ENCODE results near the gene NAV2. TPM values are rescaled to one million over a fixed set of nuclear protein-coding genes. Genes with fewer than 3 reads are reported as not detected.
A peak's percentile ranks its signal among the peaks of the same experiment; 100 is the strongest.

NAV2 gene
- polyA plus RNA-seq, 1 donor, result 8.1 TPM

- WGBS (ENCODE audit: insufficient coverage, low lambda C conversion rate), result 60% methylated on average over 1 of the region's 3 CpGs
- Histone ChIP-seq H3K4me1 (ENCODE audit: control insufficient read depth, insufficient read depth, low read length) (peaks cover 10% of the 10 kb centered on the region), H3K36me3 (ENCODE audit: control insufficient read depth, insufficient read depth, low read length) (no peaks in the 10 kb centered on the region), H3K27me3 (ENCODE audit: control insufficient read depth, insufficient read depth, low read length) (no peaks in the 10 kb centered on the region), H3K4me3 (ENCODE audit: low read length) (no peak overlapping the region), H3K9me3 (ENCODE audit: control insufficient read depth, low read depth, low read length) (no peaks in the 10 kb centered on the region), H3K27ac (ENCODE audit: low read length) (no peak overlapping the region)
- no peak for DNase-seq
These were observed 105.2 kb downstream of the NAV2 start for GRCh38 chr11:19817870-19818269.

- peaks cover 10% of the 10 kb centered on the region for H3K4me1 ChIP-seq (ENCODE audit: control insufficient read depth, insufficient read depth, low read length)
These were observed 106.0 kb downstream of the NAV2 start for GRCh38 chr11:19818619-19819018.

GRCh38 chr11:19819148-19819547, 106.5 kb downstream of the NAV2 start:
- no peak overlapping the region for H3K4me3 ChIP-seq (ENCODE audit: low read length)
- WGBS (ENCODE audit: insufficient coverage, low lambda C conversion rate), result no CpG with 5 or more reads among the region's 2 CpGs
- H3K36me3 ChIP-seq (ENCODE audit: control insufficient read depth, insufficient read depth, low read length), result no peaks in the 10 kb centered on the region
- DNase-seq, result no peak
- H3K27ac ChIP-seq (ENCODE audit: low read length), result no peak overlapping the region
- H3K4me1 ChIP-seq (ENCODE audit: control insufficient read depth, insufficient read depth, low read length), result peaks cover 10% of the 10 kb centered on the region
- no peaks in the 10 kb centered on the region for H3K9me3 ChIP-seq (ENCODE audit: control insufficient read depth, low read depth, low read length)
- H3K27me3 ChIP-seq (ENCODE audit: control insufficient read depth, insufficient read depth, low read length), result no peaks in the 10 kb centered on the region

More at GRCh38 chr11:19818619-19819018, 106.0 kb downstream of the NAV2 start:
- Histone ChIP-seq H3K27me3 (ENCODE audit: control insufficient read depth, insufficient read depth, low read length) (no peaks in the 10 kb centered on the region), H3K9me3 (ENCODE audit: control insufficient read depth, low read depth, low read length) (no peaks in the 10 kb centered on the region), H3K4me3 (ENCODE audit: low read length) (no peak overlapping the region), H3K27ac (ENCODE audit: low read length) (no peak overlapping the region), H3K36me3 (ENCODE audit: control insufficient read depth, insufficient read depth, low read length) (no peaks in the 10 kb centered on the region)
- 91% methylated on average over 1 of the region's 3 CpGs for WGBS (ENCODE audit: insufficient coverage, low lambda C conversion rate)
- no peak for DNase-seq

- no peaks in the 10 kb centered on the region for H3K9me3 ChIP-seq (ENCODE audit: control insufficient read depth, low read depth, low read length)
- H3K36me3 ChIP-seq (ENCODE audit: control insufficient read depth, insufficient read depth, low read length), result no peaks in the 10 kb centered on the region
- H3K4me3 ChIP-seq (ENCODE audit: low read length), result no peak overlapping the region
- peaks cover 10% of the 10 kb centered on the region for H3K4me1 ChIP-seq (ENCODE audit: control insufficient read depth, insufficient read depth, low read length)
- no CpG with 5 or more reads among the region's 1 CpG for WGBS (ENCODE audit: insufficient coverage, low lambda C conversion rate)
- no peaks in the 10 kb centered on the region for H3K27me3 ChIP-seq (ENCODE audit: control insufficient read depth, insufficient read depth, low read length)
- H3K27ac ChIP-seq (ENCODE audit: low read length), result no peak overlapping the region
- no peak for DNase-seq
These were observed 107.5 kb downstream of the NAV2 start for GRCh38 chr11:19820100-19820499.

GRCh38 chr11:19821412-19821875, 108.8 kb downstream of the NAV2 start:
- H3K9me3 ChIP-seq (ENCODE audit: control insufficient read depth, low read depth, low read length), result no peaks in the 10 kb centered on the region
- H3K27me3 ChIP-seq (ENCODE audit: control insufficient read depth, insufficient read depth, low read length), result no peaks in the 10 kb centered on the region
- H3K36me3 ChIP-seq (ENCODE audit: control insufficient read depth, insufficient read depth, low read length), result no peaks in the 10 kb centered on the region
- H3K4me3 ChIP-seq (ENCODE audit: low read length), result no peak overlapping the region
- peak; percentile 30 to 68 for DNase-seq
- WGBS (ENCODE audit: insufficient coverage, low lambda C conversion rate), result no CpG with 5 or more reads among the region's 1 CpG
- H3K4me1 ChIP-seq (ENCODE audit: control insufficient read depth, insufficient read depth, low read length), result peaks cover 10% of the 10 kb centered on the region
- no peak overlapping the region for H3K27ac ChIP-seq (ENCODE audit: low read length)

- Histone ChIP-seq H3K27me3 (ENCODE audit: control insufficient read depth, insufficient read depth, low read length) (no peaks in the 10 kb centered on the region), H3K27ac (ENCODE audit: low read length) (no peak overlapping the region)
- WGBS (ENCODE audit: insufficient coverage, low lambda C conversion rate), result no CpG with 5 or more reads among the region's 3 CpGs
These were observed 109.4 kb downstream of the NAV2 start for GRCh38 chr11:19821993-19822392.

GRCh38 chr11:19822531-19822930, 109.9 kb downstream of the NAV2 start:
- Histone ChIP-seq H3K4me3 (ENCODE audit: low read length) (no peak overlapping the region), H3K4me1 (ENCODE audit: control insufficient read depth, insufficient read depth, low read length) (peaks cover 15% of the 10 kb centered on the region), H3K27me3 (ENCODE audit: control insufficient read depth, insufficient read depth, low read length) (no peaks in the 10 kb centered on the region), H3K27ac (ENCODE audit: low read length) (no peak overlapping the region), H3K9me3 (ENCODE audit: control insufficient read depth, low read depth, low read length) (no peaks in the 10 kb centered on the region), H3K36me3 (ENCODE audit: control insufficient read depth, insufficient read depth, low read length) (no peaks in the 10 kb centered on the region)
- DNase-seq, result no peak

More at GRCh38 chr11:19821993-19822392, 109.4 kb downstream of the NAV2 start:
- DNase-seq, result no peak
- H3K9me3 ChIP-seq (ENCODE audit: control insufficient read depth, low read depth, low read length), result no peaks in the 10 kb centered on the region
- H3K36me3 ChIP-seq (ENCODE audit: control insufficient read depth, insufficient read depth, low read length), result no peaks in the 10 kb centered on the region
- no peak overlapping the region for H3K4me3 ChIP-seq (ENCODE audit: low read length)
- peaks cover 10% of the 10 kb centered on the region for H3K4me1 ChIP-seq (ENCODE audit: control insufficient read depth, insufficient read depth, low read length)

- no peaks in the 10 kb centered on the region for H3K27me3 ChIP-seq (ENCODE audit: control insufficient read depth, insufficient read depth, low read length)
- DNase-seq, result no peak
- H3K4me1 ChIP-seq (ENCODE audit: control insufficient read depth, insufficient read depth, low read length), result peaks cover 34% of the 10 kb centered on the region
- no CpG with 5 or more reads among the region's 4 CpGs for WGBS (ENCODE audit: insufficient coverage, low lambda C conversion rate)
- no peak overlapping the region for H3K4me3 ChIP-seq (ENCODE audit: low read length)
- H3K36me3 ChIP-seq (ENCODE audit: control insufficient read depth, insufficient read depth, low read length), result no peaks in the 10 kb centered on the region
- no peaks in the 10 kb centered on the region for H3K9me3 ChIP-seq (ENCODE audit: control insufficient read depth, low read depth, low read length)
- no peak overlapping the region for H3K27ac ChIP-seq (ENCODE audit: low read length)
These were observed 114.0 kb downstream of the NAV2 start for GRCh38 chr11:19826606-19827005.

GRCh38 chr11:19827399-19828135, 114.9 kb downstream of the NAV2 start:
- no peaks in the 10 kb centered on the region for H3K27me3 ChIP-seq (ENCODE audit: control insufficient read depth, insufficient read depth, low read length)
- peaks cover 28% of the 10 kb centered on the region for H3K4me1 ChIP-seq (ENCODE audit: control insufficient read depth, insufficient read depth, low read length)
- no peak overlapping the region for H3K27ac ChIP-seq (ENCODE audit: low read length)
- no CpG with 5 or more reads among the region's 12 CpGs for WGBS (ENCODE audit: insufficient coverage, low lambda C conversion rate)
- no peaks in the 10 kb centered on the region for H3K9me3 ChIP-seq (ENCODE audit: control insufficient read depth, low read depth, low read length)
- peak in 1 of 2 donors; percentile 55 for DNase-seq
- H3K4me3 ChIP-seq (ENCODE audit: low read length), result no peak overlapping the region
- H3K36me3 ChIP-seq (ENCODE audit: control insufficient read depth, insufficient read depth, low read length), result no peaks in the 10 kb centered on the region

- Histone ChIP-seq H3K4me3 (ENCODE audit: low read length) (no peak overlapping the region), H3K4me1 (ENCODE audit: control insufficient read depth, insufficient read depth, low read length) (peaks cover 28% of the 10 kb centered on the region), H3K9me3 (ENCODE audit: control insufficient read depth, low read depth, low read length) (peaks cover 3% of the 10 kb centered on the region), H3K27ac (ENCODE audit: low read length) (peak overlapping the region; percentile 63), H3K27me3 (ENCODE audit: control insufficient read depth, insufficient read depth, low read length) (no peaks in the 10 kb centered on the region), H3K36me3 (ENCODE audit: control insufficient read depth, insufficient read depth, low read length) (peaks cover 4% of the 10 kb centered on the region)
- WGBS (ENCODE audit: insufficient coverage, low lambda C conversion rate), result 76% methylated on average over 4 of the region's 12 CpGs
- DNase-seq, result no peak
These were observed 115.9 kb downstream of the NAV2 start for GRCh38 chr11:19828382-19829108.
